A549 (cell line): ENCODE data around the gene CLASP1. TPM values are rescaled to one million over a fixed set of nuclear protein-coding genes. Genes with fewer than 3 reads are reported as not detected.
A peak's percentile ranks its signal among the peaks of the same experiment; 100 is the strongest.
"Not testable (repeated sequence)": the region's sequence is repeated elsewhere in the genome, so short reads cannot be mapped to it uniquely, and the experiment has no call there.

Source experiments
- ATAC-seq, 2 experiments: fragments of 200-7000 bp in 1 of 2; fragments of >200 bp in 1 of 2; cut with Nextera tagmentation in 1 of 2; cut with Tn5 transposase in 1 of 2; 3 replicates each; pipeline versions ENCODE4 v1.8.0 to v1.9.1; 2018 to 2020; ENCODE audit warnings: mild to moderate bottlenecking in 1 of 2, moderate library complexity in 1 of 2
- CTCF ChIA-PET: fragments of 300-600 bp; sonication (Branson Sonifier 250); formaldehyde crosslinking; extraction: SDS; loops from one replicate; lab custom pipeline; 2021; ENCODE audit warnings: antibody characterized with exemption, inconsistent platforms; lab: Yijun Ruan, JAX
- POLR2A ChIA-PET: fragments of 350-600 bp; formaldehyde crosslinking; extraction: SDS; loops from one replicate; lab custom pipeline; 2021; ENCODE audit warnings: antibody characterized with exemption, inconsistent platforms; lab: Yijun Ruan, JAX
- DNase-seq, 2 experiments: peaks; one replicate each; pipeline versions ENCODE4 v3.0.0 to v3.0.0-alpha.2; 2011 to 2016; ENCODE audit warnings: low read depth in 1 of 2, low spot score in 1 of 2
- FAIRE-seq: peaks from 2 replicates; lab custom pipeline; 2011; peaks lifted over from hg19 to GRCh38; lab: Jason Lieb, UNC
- H3K27ac ChIP-seq, 2 experiments: fragments of >200 bp; sonication (Bioruptor Twin); formaldehyde crosslinking; 3 replicates each; pipeline ENCODE4 v1.5.1; 2016 to 2017
- H3K4me1 ChIP-seq: fragments of >200 bp; sonication (Bioruptor Twin); formaldehyde crosslinking; 3 replicates; pipeline ENCODE4 v1.6.1; 2016
- H3K4me2 ChIP-seq: fragments of >200 bp; sonication (Bioruptor Twin); formaldehyde crosslinking; 3 replicates; pipeline ENCODE4 v1.6.1; 2016
- H3K4me3 ChIP-seq: fragments of >200 bp; sonication (Bioruptor Twin); formaldehyde crosslinking; 3 replicates; pipeline ENCODE4 v1.5.1; 2016
- H3K9me3 ChIP-seq: fragments of >200 bp; sonication (Bioruptor Twin); formaldehyde crosslinking; 3 replicates; pipeline ENCODE4 v1.6.1; 2016
- ELK1 ChIP-seq: fragments of 150-350 bp; IDR thresholded peaks from 2 replicates; pipeline ENCODE4 v1.6.1; 2014; ENCODE audit warnings: low read depth, mild to moderate bottlenecking, low read length
- ESRRA ChIP-seq: fragments of 150-350 bp; IDR thresholded peaks from 2 replicates; pipeline ENCODE4 v1.6.1; 2014; ENCODE audit warnings: mild to moderate bottlenecking, low read length, borderline replicate concordance
- FOSB ChIP-seq: fragments of 250-450 bp; sonication (Bioruptor Pico); IDR thresholded peaks from 2 replicates; pipeline ENCODE4 v1.5.0; 2020; ENCODE audit warnings: mild to moderate bottlenecking, moderate library complexity
- FOSL2 ChIP-seq, 2 experiments: fragments of 450-650 bp in 1 of 2; fragments of >200 bp in 1 of 2; sonication (Bioruptor Twin) in 1 of 2; formaldehyde crosslinking; IDR thresholded peaks; 2 replicates each; pipeline versions ENCODE4 v1.5.0 to v1.6.1; 2016 to 2020; ENCODE audit warnings: mild to moderate bottlenecking in 1 of 2, moderate library complexity in 1 of 2
- HMGXB4 ChIP-seq: fragments of 250-450 bp; sonication (Bioruptor Pico); IDR thresholded peaks from 2 replicates; pipeline ENCODE4 v1.5.0; 2021; ENCODE audit warnings: mild to moderate bottlenecking, moderate library complexity, borderline replicate concordance
- HOXB5 ChIP-seq: fragments of 250-450 bp; sonication (Bioruptor Pico); IDR thresholded peaks from 2 replicates; pipeline ENCODE4 v1.5.0; 2020; ENCODE audit warnings: mild to moderate bottlenecking, moderate library complexity
- JUN ChIP-seq, 2 experiments: fragments of >200 bp; sonication (Bioruptor Twin); formaldehyde crosslinking; IDR thresholded peaks; 2 replicates in 1 of 2; 3 replicates in 1 of 2; pipeline ENCODE4 v1.6.1; 2016 to 2017
- MAFK ChIP-seq: fragments of 450-650 bp; IDR thresholded peaks from 2 replicates; pipeline ENCODE4 v1.6.1; 2014; ENCODE audit not compliant: partially characterized antibody
- POLR2A ChIP-seq: IDR thresholded peaks from 2 replicates; pipeline ENCODE4 v1.6.1; 2012; ENCODE audit warnings: mild to moderate bottlenecking, low read length
- RAD21 ChIP-seq, 2 experiments: fragments of >200 bp in 1 of 2; sonication (Bioruptor Twin) in 1 of 2; formaldehyde crosslinking in 1 of 2; IDR thresholded peaks in 1 of 2; conservative IDR thresholded peaks in 1 of 2; 2 replicates in 1 of 2; 3 replicates in 1 of 2; pipeline ENCODE4 v1.6.1; 2012 to 2018; ENCODE audit warnings: inconsistent platforms in 1 of 2
- RCOR1 ChIP-seq: fragments of 150-350 bp; IDR thresholded peaks from 2 replicates; pipeline ENCODE4 v1.6.1; 2014; ENCODE audit warnings: antibody characterized with exemption, low read length, low read depth
- SMC3 ChIP-seq: fragments of >200 bp; sonication (Bioruptor Twin); formaldehyde crosslinking; IDR thresholded peaks from 3 replicates; pipeline ENCODE4 v1.6.1; 2018; ENCODE audit warnings: inconsistent platforms
- TP53 ChIP-seq: fragments of 250-450 bp; sonication (Bioruptor Pico); IDR thresholded peaks from 2 replicates; pipeline ENCODE4 v1.5.0; 2021; ENCODE audit warnings: mild to moderate bottlenecking, moderate library complexity
- ZC3H11A ChIP-seq: fragments of 450-650 bp; IDR thresholded peaks from 2 replicates; pipeline ENCODE4 v1.6.1; 2014; ENCODE audit warnings: antibody characterized with exemption, mild to moderate bottlenecking
- WGBS: methylation state at CpG from one replicate; pipeline ENCODE4 v1.1.6; 2017; ENCODE audit errors: missing lambda C conversion rate; 5-methylcytosine and 5-hydroxymethylcytosine counted together
- polyA plus RNA-seq, 4 experiments: library from polyadenylated mRNA; depleted of rRNA in 3 of 4; stranded (reverse); fragments of >200 nt; fragmentation: RNase III in 1 of 4; extraction: RNeasy Plus Mini Kit Qiagen cat#74134 plus additional on column Dnase treatment in 1 of 4; gene quantifications; 2 replicates in 3 of 4; 3 replicates in 1 of 4; pipeline ENCODE4 v1.2.3, GENCODE V29; 2011 to 2017
- TF ChIP-seq, protein P1 (sequence below): fragments of >200 bp; sonication (Bioruptor Twin); formaldehyde crosslinking; IDR thresholded peaks from 3 replicates; pipeline ENCODE4 v1.5.1; 2016

The CLASP1 gene
- polyA plus RNA-seq, 2 of the 4 experiments (the other 2 are of a cell fraction): 11.7 to 15.8 TPM

DNA sequence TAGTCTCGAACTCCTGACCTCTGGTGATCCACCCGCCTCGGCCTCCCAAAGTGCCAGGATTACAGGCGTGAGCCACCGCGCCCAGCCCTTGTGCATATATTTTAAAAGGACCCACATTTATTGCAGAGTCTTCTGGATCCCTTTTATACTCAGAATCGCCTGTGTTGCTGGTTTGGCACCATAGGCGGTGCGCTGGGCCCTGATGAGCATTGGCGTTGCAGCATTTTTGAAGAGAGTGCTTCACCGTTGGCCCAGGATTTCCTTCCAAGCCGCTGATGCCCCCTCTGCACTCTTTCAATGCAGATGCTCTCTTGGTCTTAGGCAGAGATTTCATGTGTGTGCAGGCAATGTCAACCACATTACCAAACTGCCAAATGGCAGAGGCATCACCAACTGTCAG is 350.8 kb downstream of the CLASP1 start:
- no peaks in the 10 kb centered on the region for H3K9me3 ChIP-seq
- ChIA-PET CTCF (interaction anchor here (1.0 to 4.5 kb wide), 8 partner anchors 12 to 587 kb away, joined by 3 to 24 read pairs (median 4); no protein-coding TSS in a partner anchor), POLR2A (no interaction called here)
- DNase-seq: no peak
- no peak overlapping the region for H3K4me2 ChIP-seq
- no peak overlapping the region for H3K4me3 ChIP-seq
- TF ChIP-seq ELK1 (no peak), ZC3H11A (no peak), TP53 (CRISPR knock-in tag) (no peak), POLR2A (no peak), FOSL2 (IDR thresholded peaks at IDR 0.05) (no peak), FOSL2 (CRISPR knock-in tag; IDR thresholded peaks at IDR 0.05) (no peak), FOSB (CRISPR knock-in tag) (no peak), HMGXB4 (no peak), JUN (IDR thresholded peaks at IDR 0.05) (no peak), MAFK (no peak), HOXB5 (CRISPR knock-in tag) (no peak)
- WGBS: 64% methylated on average over 12 of the region's 12 CpGs
- ATAC-seq: no peak
- no peak overlapping the region for H3K27ac ChIP-seq
- no peaks in the 10 kb centered on the region for H3K4me1 ChIP-seq
- no peak for FAIRE-seq

DNA sequence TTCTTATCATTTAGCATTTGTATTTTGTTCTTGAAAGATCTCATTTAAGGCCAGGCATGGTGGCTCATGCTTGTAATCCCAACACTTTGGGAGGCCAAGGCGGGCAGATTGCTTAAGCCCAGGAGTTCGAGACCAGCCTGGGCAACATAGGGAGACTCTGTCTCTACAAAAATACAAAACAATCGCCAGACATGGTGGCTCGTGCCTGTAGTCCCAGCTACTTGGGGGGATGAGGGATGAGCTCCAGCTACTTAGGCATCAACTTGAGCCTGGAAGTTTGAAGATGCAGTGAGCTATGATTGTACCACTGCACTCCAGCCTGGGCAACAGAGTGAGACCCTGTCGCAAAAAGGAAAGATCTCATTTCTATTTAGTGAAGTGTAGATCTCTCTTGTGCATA is 351.4 kb downstream of the CLASP1 start:
- FAIRE-seq, H3K9me3 ChIP-seq, H3K4me3 ChIP-seq, DNase-seq, ATAC-seq, H3K4me1 ChIP-seq, H3K4me2 ChIP-seq, H3K27ac ChIP-seq, POLR2A ChIA-PET: not testable (repeated sequence)
- WGBS: 61% methylated on average over 5 of the region's 5 CpGs
- CTCF ChIA-PET: interaction anchor here (0.7 to 4.5 kb wide), 12 partner anchors 9 to 586 kb away, joined by 3 to 24 read pairs (median 4); no protein-coding TSS in a partner anchor

GRCh38 chr2:121297217-121297830 is 351.9 kb downstream of the CLASP1 start:
- H3K27ac ChIP-seq: no peak overlapping the region
- TF ChIP-seq RAD21 (conservative IDR thresholded peaks at IDR 0.05 in 1 of 2, IDR thresholded peaks at IDR 0.05 in 1 of 2) (peak; percentile 41 to 56; a peak in 4 of 5 replicates), SMC3 (peak; percentile 28; the same call in 1 of the 3 replicates), RCOR1 (no peak), ESRRA (no peak)
- TF ChIP-seq, protein P1, sequence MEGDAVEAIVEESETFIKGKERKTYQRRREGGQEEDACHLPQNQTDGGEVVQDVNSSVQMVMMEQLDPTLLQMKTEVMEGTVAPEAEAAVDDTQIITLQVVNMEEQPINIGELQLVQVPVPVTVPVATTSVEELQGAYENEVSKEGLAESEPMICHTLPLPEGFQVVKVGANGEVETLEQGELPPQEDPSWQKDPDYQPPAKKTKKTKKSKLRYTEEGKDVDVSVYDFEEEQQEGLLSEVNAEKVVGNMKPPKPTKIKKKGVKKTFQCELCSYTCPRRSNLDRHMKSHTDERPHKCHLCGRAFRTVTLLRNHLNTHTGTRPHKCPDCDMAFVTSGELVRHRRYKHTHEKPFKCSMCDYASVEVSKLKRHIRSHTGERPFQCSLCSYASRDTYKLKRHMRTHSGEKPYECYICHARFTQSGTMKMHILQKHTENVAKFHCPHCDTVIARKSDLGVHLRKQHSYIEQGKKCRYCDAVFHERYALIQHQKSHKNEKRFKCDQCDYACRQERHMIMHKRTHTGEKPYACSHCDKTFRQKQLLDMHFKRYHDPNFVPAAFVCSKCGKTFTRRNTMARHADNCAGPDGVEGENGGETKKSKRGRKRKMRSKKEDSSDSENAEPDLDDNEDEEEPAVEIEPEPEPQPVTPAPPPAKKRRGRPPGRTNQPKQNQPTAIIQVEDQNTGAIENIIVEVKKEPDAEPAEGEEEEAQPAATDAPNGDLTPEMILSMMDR: peak; percentile 53
- peak; percentile 18 for FAIRE-seq
- CTCF ChIA-PET: interaction anchor here (0.7 to 4.5 kb wide), 15 partner anchors 8 to 586 kb away, joined by 3 to 24 read pairs (median 4); no protein-coding TSS in a partner anchor
- no peak overlapping the region for H3K4me2 ChIP-seq
- H3K9me3 ChIP-seq: no peaks in the 10 kb centered on the region
- no peaks in the 10 kb centered on the region for H3K4me1 ChIP-seq
- 25% methylated on average over 9 of the region's 9 CpGs for WGBS
- peak; percentile 50 to 73 for DNase-seq
- POLR2A ChIA-PET: no interaction called here
- peak; percentile 96 to 97 for ATAC-seq
- no peak overlapping the region for H3K4me3 ChIP-seq
